Measurements from ENCODE around the gene KLHDC9.
"Not testable (repeated sequence)": the region's sequence is repeated elsewhere in the genome, so short reads cannot be mapped to it uniquely, and the experiment has no call there.

Gene KLHDC9, protein sequence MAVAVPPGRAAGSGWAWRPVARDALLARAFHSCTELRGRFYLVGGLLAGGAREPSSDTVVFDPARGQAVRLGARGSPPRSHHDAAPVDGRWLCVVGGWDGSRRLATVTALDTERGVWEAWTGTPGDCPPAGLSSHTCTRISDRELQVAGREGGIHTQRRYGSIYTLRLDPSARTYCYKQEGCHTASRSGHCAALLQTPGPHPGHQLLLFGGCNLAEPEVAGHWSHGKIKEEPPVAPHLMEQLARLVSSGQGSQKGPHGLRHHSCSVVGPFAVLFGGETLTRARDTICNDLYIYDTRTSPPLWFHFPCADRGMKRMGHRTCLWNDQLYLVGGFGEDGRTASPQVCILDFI

DNA sequence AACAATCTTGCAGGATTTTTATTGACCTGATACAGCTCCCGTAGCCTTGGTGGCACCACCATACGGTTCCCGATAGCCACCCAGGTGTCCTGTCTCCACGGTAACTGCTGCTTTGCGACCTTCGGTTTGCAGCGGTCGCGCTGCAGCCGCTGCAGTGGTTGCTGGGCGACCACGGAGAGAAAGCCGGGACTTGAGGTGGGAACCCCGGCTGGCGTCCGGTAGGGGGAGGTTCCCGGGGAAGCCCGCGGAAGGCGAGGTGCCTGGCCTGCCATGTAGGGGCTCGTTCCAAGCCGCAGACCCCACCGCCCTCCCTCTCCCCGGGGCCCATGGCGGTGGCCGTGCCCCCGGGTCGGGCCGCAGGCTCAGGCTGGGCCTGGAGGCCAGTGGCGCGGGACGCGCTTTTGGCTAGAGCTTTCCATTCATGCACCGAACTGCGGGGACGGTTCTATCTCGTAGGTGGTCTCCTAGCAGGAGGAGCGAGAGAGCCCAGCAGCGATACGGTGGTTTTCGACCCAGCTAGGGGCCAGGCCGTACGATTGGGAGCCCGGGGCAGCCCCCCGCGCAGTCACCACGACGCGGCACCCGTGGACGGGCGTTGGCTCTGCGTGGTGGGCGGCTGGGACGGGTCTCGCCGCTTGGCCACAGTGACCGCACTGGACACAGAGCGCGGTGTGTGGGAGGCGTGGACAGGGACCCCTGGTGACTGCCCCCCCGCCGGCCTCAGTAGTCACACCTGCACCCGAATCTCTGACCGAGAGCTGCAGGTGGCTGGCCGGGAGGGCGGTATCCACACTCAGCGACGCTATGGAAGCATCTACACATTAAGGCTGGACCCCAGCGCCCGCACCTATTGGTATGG is at the start of gene KLHDC9:
TSS of gene KLHDC9 (plus strand) at position 152 of the 859 bp plus-strand sequence. CDS start at position 327, 175 bp downstream.
- peak; percentile 91 for ATAC-seq
- no peaks in the 10 kb centered on the region for H3K27me3 Mint-ChIP-seq
- H3K36me3 Mint-ChIP-seq: peaks cover 7% of the 10 kb centered on the region
- peak within 1 kb of the TSS; percentile 89 for H3K4me3 Mint-ChIP-seq
- H3K4me1 Mint-ChIP-seq: peaks cover 45% of the 10 kb centered on the region
- peak within 1 kb of the TSS; percentile 85 for H3K27ac Mint-ChIP-seq
- H3K9me3 Mint-ChIP-seq: no peaks in the 10 kb centered on the region

DNA sequence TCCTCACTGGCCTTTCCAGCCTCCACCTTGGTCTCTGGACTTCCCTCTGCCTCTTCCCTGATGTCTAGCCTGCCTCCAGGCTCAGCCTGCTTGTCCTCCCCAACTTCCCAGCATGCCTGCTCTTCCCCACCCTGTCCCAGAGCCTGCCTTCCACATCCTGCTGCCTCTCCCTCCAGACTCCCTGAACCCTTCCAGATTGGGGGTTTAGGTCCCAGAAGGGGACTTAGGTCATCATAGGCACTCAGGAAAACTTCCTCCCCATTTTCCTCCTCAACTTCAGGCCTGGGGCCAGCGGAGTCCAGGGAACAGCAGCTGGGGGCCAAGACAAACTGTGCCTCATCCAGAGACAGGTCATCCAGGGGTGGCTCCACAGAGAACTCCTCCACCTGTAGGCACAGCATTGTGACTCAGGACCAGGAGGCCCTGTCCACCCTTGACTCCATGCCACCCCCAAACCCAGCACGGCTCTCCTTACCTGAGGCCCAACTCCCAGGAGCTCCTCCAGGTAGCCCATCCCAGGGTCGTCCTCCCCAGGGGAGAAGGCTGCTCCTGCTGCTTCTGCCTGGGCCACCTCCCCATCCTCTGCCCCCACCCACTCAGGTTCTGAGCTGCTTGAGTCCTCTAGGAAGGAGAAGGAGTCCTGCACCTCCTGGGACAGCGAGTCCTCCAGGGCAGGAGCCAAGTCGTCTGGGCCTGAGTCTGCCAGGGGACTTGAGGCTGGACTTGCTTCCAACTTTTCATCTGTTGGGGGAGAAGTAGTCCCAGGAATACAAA is 49.0 kb upstream of the KLHDC9 start:
- ATAC-seq: no peak
- H3K4me3 Mint-ChIP-seq: no peak overlapping the region
- peaks cover 58% of the 10 kb centered on the region for H3K36me3 Mint-ChIP-seq

DNA sequence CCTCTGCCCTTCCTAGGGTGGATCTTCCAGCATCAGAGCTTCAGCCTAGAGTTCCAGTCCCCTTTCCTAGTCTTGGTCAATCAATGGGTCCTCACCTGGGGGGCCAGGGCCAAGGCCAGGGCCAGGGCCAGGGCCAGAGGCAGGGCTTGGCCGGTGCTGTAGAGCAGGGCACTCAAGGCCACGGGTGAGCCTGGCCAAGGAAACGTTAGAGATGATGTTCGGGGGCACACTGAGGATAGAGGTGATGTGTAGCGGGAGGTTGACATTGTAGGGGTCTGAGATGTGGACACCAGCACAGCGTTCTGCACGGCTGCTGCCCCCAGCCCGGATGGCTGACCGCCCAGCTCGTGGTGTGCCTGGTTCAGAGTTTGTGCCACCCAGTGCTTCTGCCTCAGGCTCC is 46.9 kb upstream of the KLHDC9 start:
- Mint-ChIP-seq H3K27me3 (no peaks in the 10 kb centered on the region), H3K4me1 (peaks cover 43% of the 10 kb centered on the region), H3K9me3 (no peaks in the 10 kb centered on the region), H3K36me3 (peaks cover 67% of the 10 kb centered on the region), H3K4me3 (no peak overlapping the region), H3K27ac (peak overlapping the region; percentile 53)
- no peak for ATAC-seq

More for the DNA sequence above, 49.0 kb upstream of the KLHDC9 start:
- peaks cover 45% of the 10 kb centered on the region for H3K4me1 Mint-ChIP-seq
- peak overlapping the region; percentile 95 for H3K27ac Mint-ChIP-seq
- H3K9me3 Mint-ChIP-seq: no peaks in the 10 kb centered on the region
- no peaks in the 10 kb centered on the region for H3K27me3 Mint-ChIP-seq

DNA sequence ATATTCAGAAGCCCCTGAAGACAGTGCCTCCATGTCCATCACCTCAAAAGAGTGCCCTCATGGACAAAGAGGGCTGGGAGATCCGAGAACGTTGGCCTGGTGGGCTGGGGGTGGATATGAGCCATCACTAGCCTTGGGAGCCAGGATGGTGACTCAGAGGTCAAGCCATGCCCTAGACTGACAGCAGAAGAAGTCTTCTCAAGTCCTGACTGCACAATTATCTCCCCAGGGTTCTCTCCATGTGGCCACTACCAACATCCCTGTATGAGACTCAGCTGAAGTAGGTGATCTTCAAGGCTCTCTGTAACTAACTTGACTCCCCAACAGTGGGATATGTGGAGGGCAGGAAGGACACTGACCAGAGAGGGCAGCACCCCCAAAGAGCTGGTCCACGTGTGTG is 45.3 kb upstream of the KLHDC9 start:
- no peak overlapping the region for H3K4me3 Mint-ChIP-seq
- H3K4me1 Mint-ChIP-seq: peaks cover 29% of the 10 kb centered on the region
- H3K27ac Mint-ChIP-seq: peak overlapping the region; percentile 46
- H3K9me3 Mint-ChIP-seq: no peaks in the 10 kb centered on the region
- H3K36me3 Mint-ChIP-seq: peaks cover 77% of the 10 kb centered on the region
- ATAC-seq: no peak
- H3K27me3 Mint-ChIP-seq: no peaks in the 10 kb centered on the region

DNA sequence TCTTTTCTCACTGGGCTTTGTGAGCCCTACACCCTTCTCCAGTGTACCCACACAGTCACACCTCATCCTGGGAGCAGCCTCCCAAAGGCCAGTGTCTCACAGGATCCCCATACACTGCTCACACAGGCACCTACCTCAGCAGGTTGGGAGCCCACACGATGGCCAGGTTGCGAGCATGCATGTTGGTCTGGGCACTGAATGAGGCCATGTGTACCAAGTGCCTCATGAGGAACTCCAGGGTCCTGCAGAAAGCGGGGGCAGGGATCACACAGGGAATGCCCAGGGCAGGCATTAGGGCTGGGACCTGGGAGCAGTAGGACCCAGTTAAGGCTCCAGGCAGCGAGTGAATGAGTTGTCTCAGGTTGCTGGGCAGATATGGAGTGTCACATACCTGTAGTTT is 43.9 kb upstream of the KLHDC9 start:
- Mint-ChIP-seq H3K27ac (no peak overlapping the region), H3K36me3 (peaks cover 68% of the 10 kb centered on the region), H3K9me3 (no peaks in the 10 kb centered on the region), H3K4me3 (no peak overlapping the region), H3K4me1 (peaks cover 20% of the 10 kb centered on the region), H3K27me3 (no peaks in the 10 kb centered on the region)
- ATAC-seq: no peak

DNA sequence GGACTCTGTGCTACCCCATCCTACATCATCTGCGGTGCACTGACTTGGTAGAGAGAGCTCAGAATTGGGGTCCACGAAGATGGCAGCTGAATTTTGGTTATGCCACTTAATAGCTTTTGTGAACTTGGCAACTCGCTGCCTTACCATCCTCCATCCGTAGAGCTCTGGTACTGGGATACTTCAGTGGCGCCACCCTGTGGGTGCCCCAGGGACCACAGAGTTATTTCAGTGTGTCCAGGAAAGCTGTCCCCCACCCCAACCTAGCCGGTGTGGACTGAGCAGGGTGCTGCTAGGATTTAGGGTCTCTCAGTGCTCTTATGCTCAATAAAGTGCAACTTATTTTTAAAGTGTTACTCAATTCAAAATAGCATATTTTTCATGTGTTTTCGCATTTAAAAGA is 43.4 kb upstream of the KLHDC9 start:
- Mint-ChIP-seq H3K9me3 (no peaks in the 10 kb centered on the region), H3K4me3 (no peak overlapping the region), H3K36me3 (peaks cover 68% of the 10 kb centered on the region), H3K27ac (no peak overlapping the region), H3K4me1 (peaks cover 21% of the 10 kb centered on the region), H3K27me3 (no peaks in the 10 kb centered on the region)
- no peak for ATAC-seq

DNA sequence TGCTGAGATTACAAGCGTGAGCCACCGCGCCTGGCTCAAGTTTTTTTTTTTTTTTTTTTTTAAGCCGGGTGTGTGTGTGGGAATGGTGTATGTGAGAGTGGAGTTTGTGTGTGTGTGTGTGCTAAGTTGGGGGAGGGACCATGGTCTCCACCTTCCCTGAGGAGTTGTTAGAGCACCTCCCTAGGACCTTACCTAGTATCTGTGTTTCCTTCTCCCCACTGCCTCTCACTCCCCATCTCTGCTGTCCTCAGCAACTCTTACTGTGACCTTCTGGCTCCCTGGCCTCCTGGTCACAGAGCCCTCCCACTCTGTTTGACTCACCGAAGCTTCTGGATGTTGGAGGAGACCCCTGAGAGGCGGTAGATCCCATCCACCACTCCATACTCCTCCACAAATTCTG is 38.9 kb upstream of the KLHDC9 start:
- ATAC-seq: no peak
- H3K9me3 Mint-ChIP-seq: no peaks in the 10 kb centered on the region
- H3K27ac Mint-ChIP-seq: peak overlapping the region; percentile 49
- H3K4me3 Mint-ChIP-seq: no peak overlapping the region
- peaks cover 53% of the 10 kb centered on the region for H3K4me1 Mint-ChIP-seq
- H3K27me3 Mint-ChIP-seq: no peaks in the 10 kb centered on the region
- peaks cover 55% of the 10 kb centered on the region for H3K36me3 Mint-ChIP-seq

DNA sequence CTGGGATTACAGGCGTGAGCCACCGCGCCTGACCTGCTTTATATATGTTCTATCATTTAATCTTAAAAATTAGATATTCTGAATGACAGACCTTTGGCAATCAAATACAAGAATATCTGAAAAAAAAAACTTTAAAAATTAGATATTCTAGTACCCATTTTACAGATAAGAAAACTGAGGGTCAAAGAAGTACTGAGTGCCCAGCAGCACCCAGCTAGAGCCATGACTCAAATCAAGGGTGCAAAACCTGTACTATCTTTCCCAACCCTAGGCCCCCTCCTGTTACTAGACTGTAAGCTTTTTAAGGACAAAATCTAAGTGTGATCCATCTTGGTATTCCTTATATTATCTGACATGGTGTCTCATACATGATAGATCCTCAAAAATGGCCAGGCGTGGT is 36.7 kb upstream of the KLHDC9 start:
- H3K27ac Mint-ChIP-seq: no peak overlapping the region
- no peak overlapping the region for H3K4me3 Mint-ChIP-seq
- no peaks in the 10 kb centered on the region for H3K27me3 Mint-ChIP-seq
- H3K36me3 Mint-ChIP-seq: peaks cover 52% of the 10 kb centered on the region
- H3K4me1 Mint-ChIP-seq: peaks cover 67% of the 10 kb centered on the region
- H3K9me3 Mint-ChIP-seq: no peaks in the 10 kb centered on the region
- ATAC-seq: no peak

DNA sequence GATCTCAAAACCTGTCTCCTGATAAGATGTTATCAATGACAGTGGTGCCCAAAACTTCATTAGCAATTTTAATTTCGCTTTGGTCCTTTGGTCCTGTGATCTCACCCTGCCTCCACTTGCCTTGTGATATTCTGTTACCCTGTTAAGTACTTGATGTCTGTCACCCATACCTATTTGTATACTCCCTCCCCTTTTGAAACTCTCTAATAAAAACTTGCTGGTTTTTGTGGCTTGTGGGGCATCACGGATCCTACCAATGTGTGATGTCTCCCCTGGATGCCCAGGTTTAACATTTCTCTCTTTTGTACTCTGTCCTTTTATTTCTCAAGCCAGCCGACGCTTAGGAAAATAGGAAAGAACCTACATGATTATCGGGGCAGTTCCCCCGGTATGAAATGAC is 34.2 kb upstream of the KLHDC9 start:
- Mint-ChIP-seq H3K36me3 (peaks cover 61% of the 10 kb centered on the region), H3K27ac (peak overlapping the region; percentile 78), H3K4me1 (peaks cover 88% of the 10 kb centered on the region)
- not testable (repeated sequence) for H3K9me3 Mint-ChIP-seq, H3K4me3 Mint-ChIP-seq, H3K27me3 Mint-ChIP-seq, ATAC-seq

DNA sequence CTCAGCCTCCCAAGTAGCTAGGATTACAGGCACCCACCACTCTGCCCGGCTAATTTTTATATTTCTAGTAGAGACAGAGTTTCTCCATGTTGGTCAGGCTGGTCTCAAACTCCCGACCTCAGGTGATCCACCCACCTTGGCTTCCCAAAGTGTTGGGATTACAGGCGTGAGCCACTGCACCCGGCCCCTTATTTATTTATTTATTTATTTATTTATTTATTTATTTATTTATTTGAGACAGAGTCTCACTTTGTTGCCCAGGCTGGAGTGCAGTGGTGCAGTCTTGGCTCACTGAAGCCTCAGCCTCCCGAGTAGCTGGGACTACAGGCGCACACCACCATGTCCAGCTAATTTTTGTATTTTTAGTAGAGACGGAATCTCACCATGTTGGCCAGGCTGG is 32.5 kb upstream of the KLHDC9 start:
- not testable (repeated sequence) for H3K4me3 Mint-ChIP-seq, ATAC-seq, H3K27ac Mint-ChIP-seq, H3K27me3 Mint-ChIP-seq, H3K9me3 Mint-ChIP-seq
- peaks cover 70% of the 10 kb centered on the region for H3K4me1 Mint-ChIP-seq
- peaks cover 52% of the 10 kb centered on the region for H3K36me3 Mint-ChIP-seq

DNA sequence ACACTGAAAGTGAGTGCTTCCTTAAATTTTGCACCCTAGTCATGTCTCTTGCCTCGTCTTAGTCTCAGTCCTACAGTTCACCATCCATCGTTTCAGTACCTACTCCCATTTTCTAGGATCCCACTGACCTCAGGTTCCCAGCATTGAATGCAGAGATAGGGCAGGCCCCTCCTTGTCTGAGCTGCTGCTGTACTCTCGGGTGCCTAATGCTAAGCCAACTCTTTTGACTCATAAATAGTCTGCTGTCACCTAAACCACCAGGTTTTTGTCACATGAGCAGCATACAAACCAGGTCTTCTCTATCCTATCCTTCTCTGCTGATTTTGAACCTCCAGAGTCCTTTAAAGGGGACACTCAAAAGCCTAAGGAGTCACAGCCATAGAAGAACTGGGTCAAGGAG is 31.5 kb upstream of the KLHDC9 start:
- Mint-ChIP-seq H3K27me3 (no peaks in the 10 kb centered on the region), H3K4me3 (peak overlapping the region; percentile 93), H3K27ac (peak overlapping the region; percentile 94), H3K36me3 (peaks cover 50% of the 10 kb centered on the region), H3K4me1 (peaks cover 72% of the 10 kb centered on the region), H3K9me3 (no peaks in the 10 kb centered on the region)
- no peak for ATAC-seq

DNA sequence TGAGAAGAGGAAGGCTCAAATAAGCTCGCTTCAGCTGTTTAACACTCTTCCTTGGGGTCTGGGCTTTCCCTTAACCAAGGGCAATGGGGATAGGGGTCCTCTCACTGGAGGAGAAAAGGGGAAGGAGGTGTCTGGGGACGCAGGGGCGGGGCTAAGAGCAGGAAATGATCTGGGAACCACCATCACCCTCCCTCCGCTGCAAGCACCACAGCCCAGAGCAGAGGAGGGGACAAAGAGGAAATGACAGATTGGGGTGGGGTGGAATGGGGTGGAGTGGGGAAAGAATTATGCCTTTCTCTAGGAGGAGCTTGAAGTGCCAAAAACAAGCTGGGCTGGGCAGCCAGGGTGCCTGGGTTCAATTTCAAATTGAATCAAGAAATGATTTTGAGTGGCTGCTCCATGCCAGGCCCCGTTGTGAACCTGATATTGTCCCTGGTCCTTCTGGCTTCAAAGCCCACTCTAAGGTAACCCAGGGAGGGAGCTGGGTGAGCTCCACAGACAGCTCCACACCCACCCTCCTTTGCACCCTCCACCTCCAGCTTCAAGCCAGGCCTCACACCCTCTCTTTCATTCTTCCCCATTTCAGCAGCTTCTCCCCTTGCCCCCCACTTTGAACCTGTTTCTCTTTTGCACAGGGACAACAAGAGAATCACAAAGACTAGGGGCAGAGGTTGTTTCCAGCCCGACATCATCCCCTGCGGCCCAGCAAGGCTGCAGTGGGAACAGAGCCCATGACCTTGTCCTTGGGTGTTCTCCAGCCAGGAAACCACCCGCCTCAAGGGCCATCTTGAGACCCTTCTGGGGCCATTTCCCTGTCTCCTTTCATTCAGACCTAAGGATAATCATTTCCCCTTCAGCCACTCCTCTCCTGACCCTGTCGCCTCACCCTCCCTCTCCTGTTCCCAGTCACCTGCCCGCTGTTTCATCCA is 29.6 kb upstream of the KLHDC9 start:
- Mint-ChIP-seq H3K27ac (peak overlapping the region; percentile 94), H3K4me3 (peak overlapping the region; percentile 93), H3K36me3 (peaks cover 43% of the 10 kb centered on the region), H3K9me3 (no peaks in the 10 kb centered on the region), H3K27me3 (no peaks in the 10 kb centered on the region), H3K4me1 (peaks cover 60% of the 10 kb centered on the region)
- peak; percentile 84 for ATAC-seq

DNA sequence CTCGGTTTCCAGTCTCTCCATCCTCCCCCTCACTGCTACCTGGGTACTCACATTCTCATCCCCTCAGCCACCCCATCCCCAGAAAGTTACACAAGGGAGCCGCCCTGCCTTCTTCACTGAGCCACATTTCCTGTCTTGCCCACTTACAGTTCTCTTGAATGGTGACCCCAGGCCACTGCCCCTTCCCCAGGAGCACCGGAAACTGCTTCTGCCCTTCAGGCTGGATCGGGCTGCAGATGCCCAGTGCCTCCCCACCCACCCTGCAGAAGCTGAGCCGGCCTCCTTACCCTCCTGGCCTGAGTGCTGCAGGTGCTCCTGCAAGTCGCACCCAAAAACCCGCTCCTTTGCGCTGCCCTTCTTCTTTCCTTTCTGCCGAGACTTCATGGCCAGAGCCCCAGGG is 28.9 kb upstream of the KLHDC9 start:
- ATAC-seq: no peak
- Mint-ChIP-seq H3K36me3 (peaks cover 38% of the 10 kb centered on the region), H3K9me3 (no peaks in the 10 kb centered on the region), H3K27ac (peak overlapping the region; percentile 94), H3K27me3 (no peaks in the 10 kb centered on the region), H3K4me1 (peaks cover 53% of the 10 kb centered on the region), H3K4me3 (peak overlapping the region; percentile 93)

DNA sequence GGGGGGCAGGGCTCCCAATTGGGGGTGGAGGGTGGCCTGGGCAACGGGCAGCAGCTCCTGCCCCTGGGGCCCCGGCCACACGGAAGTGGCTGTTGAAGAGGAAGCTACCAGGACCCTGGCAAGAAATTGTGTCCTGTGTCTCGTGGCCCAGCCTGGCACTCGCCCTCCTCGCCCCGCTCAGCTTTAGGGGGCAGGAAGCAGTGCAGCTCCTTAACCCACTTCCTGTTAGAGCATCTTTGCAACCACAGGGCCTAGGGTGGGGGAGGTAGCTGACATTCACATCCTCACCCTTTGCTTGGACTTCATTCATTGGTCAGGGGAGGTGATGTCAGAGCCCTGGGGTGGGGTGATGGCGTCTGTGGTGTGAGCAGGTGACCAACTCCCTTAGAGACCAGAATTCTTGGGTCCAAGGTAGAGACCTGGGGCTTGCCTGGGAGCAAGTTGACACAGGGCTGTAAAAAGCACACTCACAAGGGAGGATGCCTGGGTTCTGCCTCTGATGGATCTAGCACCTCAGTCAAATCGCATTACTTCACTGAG is 28.4 kb upstream of the KLHDC9 start, which contains the start of gene ARHGAP30:
TSS of gene ARHGAP30 (minus strand) at position 161 of the 540 bp plus-strand sequence. CDS start 267 bp downstream, outside the sequence.
- H3K27ac Mint-ChIP-seq: peak within 1 kb of the TSS; percentile 94
- peaks cover 48% of the 10 kb centered on the region for H3K4me1 Mint-ChIP-seq
- peak within 1 kb of the TSS; percentile 93 for H3K4me3 Mint-ChIP-seq
- H3K27me3 Mint-ChIP-seq: no peaks in the 10 kb centered on the region
- no peaks in the 10 kb centered on the region for H3K9me3 Mint-ChIP-seq
- H3K36me3 Mint-ChIP-seq: peaks cover 32% of the 10 kb centered on the region
- ATAC-seq: peak; percentile 95

Measured in stimulated activated memory B cell treated with anti-CD40 and anti-IgM and Interleukin-4, amounts not matched to agents 10 μg/mL and 1 μg/mL and 100 μg/mL, for 72 hours (primary cell).